Measurements from ENCODE around the gene CAMTA1.

The CAMTA1 gene

GRCh38 chr1:7346070-7346596 lies 560.9 kb downstream of the CAMTA1 start:
- FAIRE-seq = no peak
- TF ChIP-seq, protein P1, sequence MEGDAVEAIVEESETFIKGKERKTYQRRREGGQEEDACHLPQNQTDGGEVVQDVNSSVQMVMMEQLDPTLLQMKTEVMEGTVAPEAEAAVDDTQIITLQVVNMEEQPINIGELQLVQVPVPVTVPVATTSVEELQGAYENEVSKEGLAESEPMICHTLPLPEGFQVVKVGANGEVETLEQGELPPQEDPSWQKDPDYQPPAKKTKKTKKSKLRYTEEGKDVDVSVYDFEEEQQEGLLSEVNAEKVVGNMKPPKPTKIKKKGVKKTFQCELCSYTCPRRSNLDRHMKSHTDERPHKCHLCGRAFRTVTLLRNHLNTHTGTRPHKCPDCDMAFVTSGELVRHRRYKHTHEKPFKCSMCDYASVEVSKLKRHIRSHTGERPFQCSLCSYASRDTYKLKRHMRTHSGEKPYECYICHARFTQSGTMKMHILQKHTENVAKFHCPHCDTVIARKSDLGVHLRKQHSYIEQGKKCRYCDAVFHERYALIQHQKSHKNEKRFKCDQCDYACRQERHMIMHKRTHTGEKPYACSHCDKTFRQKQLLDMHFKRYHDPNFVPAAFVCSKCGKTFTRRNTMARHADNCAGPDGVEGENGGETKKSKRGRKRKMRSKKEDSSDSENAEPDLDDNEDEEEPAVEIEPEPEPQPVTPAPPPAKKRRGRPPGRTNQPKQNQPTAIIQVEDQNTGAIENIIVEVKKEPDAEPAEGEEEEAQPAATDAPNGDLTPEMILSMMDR (IDR thresholded peaks at IDR 0.05; ENCODE audit: insufficient read depth, missing control alignments) = no peak
- DNase-seq (ENCODE audit: insufficient read length, low spot score) = no peak

GRCh38 chr1:7346600-7347570 lies 561.6 kb downstream of the CAMTA1 start:
- no peak for FAIRE-seq
- DNase-seq (ENCODE audit: insufficient read length, low spot score) = no peak

DNA sequence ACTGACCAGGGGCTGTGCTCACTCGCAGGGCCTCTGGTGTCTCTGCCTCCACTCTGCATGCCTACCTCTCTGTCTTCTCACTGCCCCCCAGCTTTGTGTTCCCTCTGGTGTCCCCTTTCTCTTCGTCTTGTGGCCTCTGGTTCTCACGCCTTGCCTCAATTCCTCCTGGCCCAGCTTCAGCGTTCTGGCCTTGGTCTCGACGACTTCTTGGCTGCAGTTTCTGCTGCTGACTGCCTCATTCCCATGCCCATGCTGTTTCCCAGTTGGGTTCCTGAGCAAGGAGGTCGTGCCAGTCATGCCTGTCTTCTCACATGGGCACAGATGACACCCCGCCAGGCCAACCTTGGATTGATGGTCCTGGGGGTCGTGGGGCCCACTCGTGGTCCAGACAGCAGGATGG lies 562.8 kb downstream of the CAMTA1 start:
- FAIRE-seq (no peak), DNase-seq (ENCODE audit: insufficient read length, low spot score) (no peak)
- TF ChIP-seq, protein P1 (IDR thresholded peaks at IDR 0.05; ENCODE audit: insufficient read depth, missing control alignments) = no peak

More at GRCh38 chr1:7346600-7347570, 561.6 kb downstream of the CAMTA1 start:
- TF ChIP-seq, protein P1 (IDR thresholded peaks at IDR 0.05; ENCODE audit: insufficient read depth, missing control alignments) = no peak

- TF ChIP-seq, protein P1 (IDR thresholded peaks at IDR 0.05; ENCODE audit: insufficient read depth, missing control alignments) = no peak
- no peak for DNase-seq (ENCODE audit: insufficient read length, low spot score)
- FAIRE-seq = no peak
Measured at GRCh38 chr1:7348580-7348979, 563.3 kb downstream of the CAMTA1 start.

- DNase-seq (ENCODE audit: insufficient read length, low spot score) (no peak), FAIRE-seq (no peak)
- TF ChIP-seq, protein P1 (IDR thresholded peaks at IDR 0.05; ENCODE audit: insufficient read depth, missing control alignments) = no peak
Measured at GRCh38 chr1:7350804-7351203, 565.5 kb downstream of the CAMTA1 start.

DNA sequence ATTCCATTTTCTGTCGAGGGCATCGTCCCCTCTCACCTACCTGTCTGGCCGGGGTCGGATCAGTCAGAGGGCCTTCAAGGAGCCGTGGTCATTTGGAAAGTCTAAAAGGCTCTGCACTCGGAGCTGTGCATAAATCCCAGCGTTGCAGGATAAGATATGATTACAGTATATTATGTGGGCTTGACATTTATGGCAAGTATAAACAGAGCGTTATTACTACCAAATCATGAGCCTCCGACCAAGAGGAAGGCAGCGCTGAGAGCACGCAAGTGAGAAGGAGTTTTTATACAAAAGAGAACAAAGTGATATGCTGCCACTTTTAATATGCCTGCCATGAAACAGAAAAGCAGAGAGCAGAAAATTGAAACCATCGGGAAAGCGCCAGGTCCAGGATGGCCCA lies 566.4 kb downstream of the CAMTA1 start:
- no peak for FAIRE-seq
- TF ChIP-seq, protein P1 (IDR thresholded peaks at IDR 0.05; ENCODE audit: insufficient read depth, missing control alignments) = no peak
- no peak for DNase-seq (ENCODE audit: insufficient read length, low spot score)

DNA sequence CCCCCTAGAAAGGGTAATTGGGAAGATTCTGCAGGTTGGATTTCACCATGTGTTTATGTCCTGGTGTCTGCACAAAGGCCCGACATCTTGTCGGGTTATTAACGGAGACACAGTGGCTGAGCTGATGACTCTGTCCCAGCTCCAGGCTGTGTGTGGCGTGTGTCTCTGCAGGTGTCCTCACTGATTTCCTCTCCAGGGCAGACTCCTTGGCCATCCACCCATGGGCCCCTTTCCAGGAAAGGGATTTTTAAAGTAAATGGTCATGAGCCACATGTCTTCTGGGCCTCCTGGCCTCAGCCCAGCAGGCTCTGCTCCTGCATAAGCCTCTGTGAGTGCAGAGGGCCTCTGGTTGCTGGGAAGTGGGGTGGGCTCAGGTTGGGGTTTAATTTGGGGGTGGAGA lies 567.1 kb downstream of the CAMTA1 start:
- FAIRE-seq (no peak), DNase-seq (ENCODE audit: insufficient read length, low spot score) (no peak)
- TF ChIP-seq, protein P1 (IDR thresholded peaks at IDR 0.05; ENCODE audit: insufficient read depth, missing control alignments) = no peak
